IMR-90 (cell line): ENCODE measurements around the gene HYLS1. TPM values are rescaled to one million over a fixed set of nuclear protein-coding genes. Genes with fewer than 3 reads are reported as not detected.

Source experiments
- ATAC-seq: fragments of 200-7000 bp; cut with Tn5 transposase; 2 replicates; pipeline ENCODE4 v1.9.1; 2020; ENCODE audit warnings: low read depth, mild to moderate bottlenecking, moderate library complexity
- BruUV-seq: library from RNA; stranded (reverse); fragments of 400-500 nt; replicated peaks from 2 replicates; lab custom pipeline; 2021; lab: Mats Ljungman, UMichigan
- CTCF ChIA-PET: fragments of 300-600 bp; formaldehyde crosslinking; extraction: SDS; loops from one replicate; lab custom pipeline; 2021; ENCODE audit warnings: antibody characterized with exemption; lab: Yijun Ruan, JAX
- POLR2A ChIA-PET: fragments of 300-600 bp; sonication (Branson Sonifier 250); formaldehyde crosslinking; loops from one replicate; lab custom pipeline; 2022; ENCODE audit warnings: antibody characterized with exemption; ENCODE audit not compliant: unreplicated experiment; lab: Charles Lee
- DNase-seq: peaks from one replicate; pipeline ENCODE4 v3.0.0; 2013
- H2AFZ ChIP-seq: replicated peaks from 2 replicates; pipeline ENCODE3; 2013; ENCODE audit warnings: low read length, mild to moderate bottlenecking; ENCODE audit not compliant: poor library complexity
- H2AK5ac ChIP-seq: 2 replicates; pipeline ENCODE4 v1.6.1; 2013; ENCODE audit warnings: low read depth, low read length, inconsistent platforms
- H2AK9ac ChIP-seq: replicated peaks from 2 replicates; pipeline ENCODE3; 2013; ENCODE audit warnings: mild to moderate bottlenecking, low read depth, low read length, moderate library complexity; ENCODE audit not compliant: poor library complexity
- H2BK120ac ChIP-seq: 2 replicates; pipeline ENCODE4 v1.6.1; 2013; ENCODE audit warnings: low read depth, low read length, inconsistent platforms
- H2BK15ac ChIP-seq: 3 replicates; pipeline ENCODE4 v1.6.1; 2013; ENCODE audit warnings: low read depth, low read length, inconsistent platforms
- H2BK20ac ChIP-seq: 2 replicates; pipeline ENCODE4 v1.6.1; 2013; ENCODE audit warnings: low read depth, mild to moderate bottlenecking, inconsistent platforms, low read length, moderate library complexity
- H2BK5ac ChIP-seq: 2 replicates; pipeline ENCODE4 v1.6.1; 2013; ENCODE audit warnings: mild to moderate bottlenecking, low read depth, low read length, inconsistent platforms; ENCODE audit not compliant: poor library complexity, severe bottlenecking
- H3K14ac ChIP-seq: replicated peaks from 2 replicates; pipeline ENCODE4 v1.6.1; 2013; ENCODE audit warnings: low read depth, low read length, inconsistent platforms
- H3K18ac ChIP-seq: 2 replicates; pipeline ENCODE4 v1.6.1; 2013; ENCODE audit warnings: low read depth, low read length, control low read depth
- H3K23ac ChIP-seq: 2 replicates; pipeline ENCODE4 v1.6.1; 2013; ENCODE audit warnings: low read depth, low read length, inconsistent platforms
- H3K27ac ChIP-seq: 2 replicates; pipeline ENCODE4 v1.5.1; 2013; ENCODE audit warnings: mild to moderate bottlenecking, control low read depth, low read length; ENCODE audit not compliant: insufficient read depth
- H3K27me3 ChIP-seq: 2 replicates; pipeline ENCODE4 v1.6.1; 2013; ENCODE audit warnings: low read length; ENCODE audit not compliant: control insufficient read depth, insufficient read depth
- H3K36me3 ChIP-seq: 2 replicates; pipeline ENCODE4 v1.6.1; 2013; ENCODE audit warnings: low read length, mixed read lengths; ENCODE audit not compliant: control insufficient read depth, insufficient read depth
- H3K4ac ChIP-seq: 2 replicates; pipeline ENCODE4 v1.6.1; 2013; ENCODE audit warnings: low read depth, low read length, inconsistent platforms
- H3K4me1 ChIP-seq: 2 replicates; pipeline ENCODE4 v1.6.1; 2013; ENCODE audit warnings: low read length, mixed read lengths; ENCODE audit not compliant: control insufficient read depth, insufficient read depth
- H3K4me2 ChIP-seq: 2 replicates; pipeline ENCODE4 v1.6.1; 2013; ENCODE audit warnings: low read depth, mild to moderate bottlenecking, control low read depth, low read length, moderate library complexity
- H3K4me3 ChIP-seq: 2 replicates; pipeline ENCODE4 v1.5.1; 2013; ENCODE audit warnings: low read depth, mild to moderate bottlenecking, control low read depth, low read length, moderate library complexity; ENCODE audit not compliant: insufficient read depth
- H3K56ac ChIP-seq: 2 replicates; pipeline ENCODE4 v1.6.1; 2013; ENCODE audit warnings: low read length, inconsistent platforms; ENCODE audit not compliant: insufficient read depth; ENCODE audit errors: extremely low read depth
- H3K79me1 ChIP-seq, 2 experiments: 2 replicates each; pipeline ENCODE4 v1.6.1; 2013; ENCODE audit warnings: low read length in 2 of 2, inconsistent platforms in 1 of 2, low read depth in 1 of 2
- H3K9ac ChIP-seq: 2 replicates; pipeline ENCODE4 v1.6.1; 2013; ENCODE audit warnings: low read depth, low read length, control low read depth
- H3K9me1 ChIP-seq: 2 replicates; pipeline ENCODE4 v1.6.1; 2013; ENCODE audit warnings: low read length, inconsistent platforms; ENCODE audit not compliant: insufficient read depth
- H3K9me3 ChIP-seq: 2 replicates; pipeline ENCODE4 v1.6.1; 2013; ENCODE audit warnings: low read length; ENCODE audit not compliant: control insufficient read depth, insufficient read depth
- H4K20me1 ChIP-seq: 2 replicates; pipeline ENCODE4 v1.6.1; 2013; ENCODE audit warnings: low read length, inconsistent platforms; ENCODE audit not compliant: insufficient read depth
- H4K5ac ChIP-seq: 2 replicates; pipeline ENCODE4 v1.6.1; 2013; ENCODE audit warnings: mild to moderate bottlenecking, low read depth, low read length, control low read depth
- H4K8ac ChIP-seq, 2 experiments: 2 replicates each; pipeline ENCODE4 v1.6.1; 2013; ENCODE audit warnings: low read depth in 2 of 2, low read length in 2 of 2, control low read depth in 1 of 2, inconsistent platforms in 1 of 2
- H4K91ac ChIP-seq: 2 replicates; pipeline ENCODE4 v1.6.1; 2013; ENCODE audit warnings: low read depth, low read length, inconsistent platforms; ENCODE audit not compliant: insufficient read depth
- BHLHE40 ChIP-seq: fragments of 150-350 bp; IDR thresholded peaks from 2 replicates; pipeline ENCODE4 v1.6.1; 2016; ENCODE audit warnings: mild to moderate bottlenecking, low read depth, low read length
- CEBPB ChIP-seq: IDR thresholded peaks from 2 replicates; pipeline ENCODE4 v1.6.1; 2012; ENCODE audit warnings: low read depth, low read length, improper control_type of control experiment
- MAFK ChIP-seq: IDR thresholded peaks from 2 replicates; pipeline ENCODE4 v1.6.1; 2012; ENCODE audit warnings: low read depth, low read length, improper control_type of control experiment
- MAZ ChIP-seq: IDR thresholded peaks from 2 replicates; pipeline ENCODE4 v1.6.1; 2012; ENCODE audit warnings: low read depth, mild to moderate bottlenecking, low read length, improper control_type of control experiment, moderate library complexity, borderline replicate concordance
- NFE2L2 ChIP-seq: fragments of 150-350 bp; IDR thresholded peaks from 2 replicates; pipeline ENCODE4 v1.6.1; 2016; ENCODE audit warnings: low read depth, mild to moderate bottlenecking, low read length
- POLR2A ChIP-seq: IDR thresholded peaks from 2 replicates; pipeline ENCODE4 v1.6.1; 2012; ENCODE audit warnings: mild to moderate bottlenecking, low read depth, low read length
- RCOR1 ChIP-seq: IDR thresholded peaks from 2 replicates; pipeline ENCODE4 v1.6.1; 2012; ENCODE audit warnings: mild to moderate bottlenecking, low read length, improper control_type of control experiment; ENCODE audit not compliant: insufficient replicate concordance
- RFX5 ChIP-seq: IDR thresholded peaks from 2 replicates; pipeline ENCODE4 v1.8.0; 2012; ENCODE audit warnings: low read depth, mild to moderate bottlenecking, low read length, moderate library complexity
- SMC3 ChIP-seq: fragments of 150-350 bp; IDR thresholded peaks from 2 replicates; pipeline ENCODE4 v1.6.1; 2016; ENCODE audit warnings: low read depth, mild to moderate bottlenecking, antibody characterized with exemption, low read length, moderate library complexity
- dilution Hi-C: fragments of 300-500 bp; cut with HindIII; formaldehyde crosslinking; loops from one replicate; pipeline ENCODE4 v1.14.3; 2018; ENCODE audit warnings: low sequenced_read_pairs; ENCODE audit not compliant: unreplicated experiment
- in situ Hi-C: fragments of 300-500 bp; cut with MboI; formaldehyde crosslinking; loops from 3 replicates; pipeline ENCODE4 v1.14.3; 2019; ENCODE audit warnings: low sequenced_read_pairs, inconsistent platforms, mixed read lengths
- intact Hi-C: fragments of 100-400 bp; cut with micrococcal nuclease; formaldehyde crosslinking; loops from 2 replicates; pipeline ENCODE4 v1.10.0; 2022
- polyA plus RNA-seq, 3 experiments: library from polyadenylated mRNA; depleted of rRNA; stranded (reverse); fragments of >200 nt; gene quantifications; 2 replicates each; pipeline ENCODE4 v1.2.3, GENCODE V29; 2012; ENCODE audit warnings: low replicate concordance in 1 of 3
- total RNA-seq: library from RNA; depleted of rRNA; stranded (reverse); fragments of >200 nt; gene quantifications from 2 replicates; pipeline ENCODE4 v1.2.3, GENCODE V29; 2012
- TF ChIP-seq, protein P1 (sequence below): fragments of 150-350 bp; IDR thresholded peaks from 2 replicates; pipeline ENCODE4 v1.6.1; 2017; ENCODE audit warnings: mild to moderate bottlenecking, antibody characterized with exemption, low read length, low read depth
- TF ChIP-seq, protein P2 (sequence below): conservative IDR thresholded peaks from 2 replicates; pipeline ENCODE4 v1.5.1; 2012; ENCODE audit warnings: mild to moderate bottlenecking, low read depth, low read length, improper control_type of control experiment

Gene HYLS1
- total and polyA plus RNA-seq, 2 of the 4 experiments (the other 2 are of a cell fraction): 5.1 to 8.1 TPM

DNA sequence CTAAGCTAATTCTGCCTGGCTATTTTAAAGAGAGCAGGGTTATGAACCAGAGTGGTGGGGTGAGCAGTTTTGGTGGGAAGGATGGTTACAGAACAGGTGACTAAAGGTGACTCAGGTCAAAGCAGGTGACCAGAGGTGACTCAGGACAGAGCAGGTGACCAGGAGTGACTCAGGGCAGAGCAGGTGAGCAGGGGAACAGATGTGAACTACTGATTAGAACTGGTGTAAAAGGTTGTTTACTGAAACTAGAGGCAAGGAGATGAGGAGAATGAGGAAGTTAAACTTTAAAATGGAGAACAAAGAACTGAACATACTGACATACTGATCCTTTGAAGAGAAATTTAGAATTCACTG is 15.4 kb upstream of the HYLS1 start:
- Histone ChIP-seq H3K27ac (no peak overlapping the region), H3K4me2 (no peak overlapping the region), H4K91ac (no peak overlapping the region), H2BK15ac (no peak overlapping the region), H3K4me3 (no peak overlapping the region), H3K9ac (no peak overlapping the region), H3K23ac (no peak overlapping the region), H2BK20ac (no peak overlapping the region), H3K18ac (no peak overlapping the region), H3K27me3 (peaks cover 4% of the 10 kb centered on the region; the same call in 1 of the 2 replicates), H3K9me3 (no peaks in the 10 kb centered on the region), H2BK5ac (no peak overlapping the region), H4K8ac (no peak overlapping the region), H2AK9ac (no peak overlapping the region), H4K5ac (no peak overlapping the region), H3K4ac (no peak overlapping the region), H2BK120ac (no peak overlapping the region), H3K4me1 (no peaks in the 10 kb centered on the region), H2AFZ (no peak overlapping the region), H3K36me3 (no peaks in the 10 kb centered on the region), H3K79me1 (no peaks in the 10 kb centered on the region), H3K9me1 (no peaks in the 10 kb centered on the region), H4K20me1 (no peaks in the 10 kb centered on the region), H3K56ac (no peak overlapping the region), H2AK5ac (no peak overlapping the region), H3K14ac (no peak overlapping the region)
- DNase-seq (no peak), ATAC-seq (no peak)
- no TSS peak for BruUV-seq
- CTCF ChIA-PET: no interaction called here
- intact Hi-C loops: loop anchor here (5.0 to 10.0 kb wide), 3 partner anchors 305 to 610 kb away; partner anchors contain the start of genes EI24 and FEZ1
- TF ChIP-seq RFX5 (no peak), MAZ (no peak), CEBPB (no peak), SMC3 (no peak), MAFK (no peak), BHLHE40 (no peak), RCOR1 (no peak), NFE2L2 (no peak), POLR2A (no peak)
- TF ChIP-seq, protein P1, sequence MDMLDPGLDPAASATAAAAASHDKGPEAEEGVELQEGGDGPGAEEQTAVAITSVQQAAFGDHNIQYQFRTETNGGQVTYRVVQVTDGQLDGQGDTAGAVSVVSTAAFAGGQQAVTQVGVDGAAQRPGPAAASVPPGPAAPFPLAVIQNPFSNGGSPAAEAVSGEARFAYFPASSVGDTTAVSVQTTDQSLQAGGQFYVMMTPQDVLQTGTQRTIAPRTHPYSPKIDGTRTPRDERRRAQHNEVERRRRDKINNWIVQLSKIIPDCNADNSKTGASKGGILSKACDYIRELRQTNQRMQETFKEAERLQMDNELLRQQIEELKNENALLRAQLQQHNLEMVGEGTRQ: no peak
- TF ChIP-seq, protein P2, sequence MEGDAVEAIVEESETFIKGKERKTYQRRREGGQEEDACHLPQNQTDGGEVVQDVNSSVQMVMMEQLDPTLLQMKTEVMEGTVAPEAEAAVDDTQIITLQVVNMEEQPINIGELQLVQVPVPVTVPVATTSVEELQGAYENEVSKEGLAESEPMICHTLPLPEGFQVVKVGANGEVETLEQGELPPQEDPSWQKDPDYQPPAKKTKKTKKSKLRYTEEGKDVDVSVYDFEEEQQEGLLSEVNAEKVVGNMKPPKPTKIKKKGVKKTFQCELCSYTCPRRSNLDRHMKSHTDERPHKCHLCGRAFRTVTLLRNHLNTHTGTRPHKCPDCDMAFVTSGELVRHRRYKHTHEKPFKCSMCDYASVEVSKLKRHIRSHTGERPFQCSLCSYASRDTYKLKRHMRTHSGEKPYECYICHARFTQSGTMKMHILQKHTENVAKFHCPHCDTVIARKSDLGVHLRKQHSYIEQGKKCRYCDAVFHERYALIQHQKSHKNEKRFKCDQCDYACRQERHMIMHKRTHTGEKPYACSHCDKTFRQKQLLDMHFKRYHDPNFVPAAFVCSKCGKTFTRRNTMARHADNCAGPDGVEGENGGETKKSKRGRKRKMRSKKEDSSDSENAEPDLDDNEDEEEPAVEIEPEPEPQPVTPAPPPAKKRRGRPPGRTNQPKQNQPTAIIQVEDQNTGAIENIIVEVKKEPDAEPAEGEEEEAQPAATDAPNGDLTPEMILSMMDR: no peak
- in situ Hi-C loops: loop anchor here (10.0 kb wide), 2 partner anchors 247 to 437 kb away; partner anchors contain the start of gene CHEK1
- POLR2A ChIA-PET: no interaction called here
- dilution Hi-C loops: no loop called here
